ENCODE measurements around the gene HSD17B8.

Gene HSD17B8

DNA sequence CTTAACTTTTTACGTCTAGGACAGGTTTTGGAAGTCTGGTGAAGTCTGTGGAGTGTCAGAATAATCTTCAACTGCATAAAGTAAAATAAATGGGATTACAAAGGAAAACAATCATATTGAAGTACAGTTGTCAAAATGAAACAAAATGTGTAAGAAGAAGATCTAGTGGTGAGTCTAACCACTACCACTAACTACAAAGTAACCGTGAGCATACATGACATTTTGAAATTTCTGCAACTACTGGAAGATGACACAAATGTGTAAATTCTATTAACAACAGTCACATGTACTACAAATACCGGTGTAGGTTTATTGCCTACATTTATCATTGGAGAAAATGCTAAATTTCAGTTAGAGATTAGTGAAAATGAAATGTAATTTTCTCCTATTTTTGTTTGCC is 37.5 kb downstream of the HSD17B8 start:
- no peak for DNase-seq (ENCODE audit: low read depth in 3 of 3)

DNA sequence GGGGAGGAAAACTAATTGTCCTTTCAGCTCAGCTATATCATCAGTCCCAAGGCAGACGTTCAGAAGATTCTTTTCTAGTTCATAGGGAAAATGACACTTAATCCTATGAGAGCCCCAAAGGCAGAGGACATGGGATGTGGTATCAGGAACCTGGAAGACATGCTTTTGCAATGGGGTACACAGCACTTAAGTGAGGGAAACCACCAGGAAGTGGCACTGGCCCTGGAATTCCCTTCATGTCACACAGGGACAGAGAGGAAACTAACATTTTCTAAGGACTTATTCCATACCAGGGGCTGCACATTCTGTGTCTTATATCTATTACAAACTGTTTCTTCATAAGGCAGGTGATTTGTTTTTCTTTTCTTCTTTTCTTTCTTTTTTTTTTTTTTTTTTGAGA is 39.0 kb downstream of the HSD17B8 start:
- DNase-seq (ENCODE audit: low read depth in 3 of 3), result no peak

DNA sequence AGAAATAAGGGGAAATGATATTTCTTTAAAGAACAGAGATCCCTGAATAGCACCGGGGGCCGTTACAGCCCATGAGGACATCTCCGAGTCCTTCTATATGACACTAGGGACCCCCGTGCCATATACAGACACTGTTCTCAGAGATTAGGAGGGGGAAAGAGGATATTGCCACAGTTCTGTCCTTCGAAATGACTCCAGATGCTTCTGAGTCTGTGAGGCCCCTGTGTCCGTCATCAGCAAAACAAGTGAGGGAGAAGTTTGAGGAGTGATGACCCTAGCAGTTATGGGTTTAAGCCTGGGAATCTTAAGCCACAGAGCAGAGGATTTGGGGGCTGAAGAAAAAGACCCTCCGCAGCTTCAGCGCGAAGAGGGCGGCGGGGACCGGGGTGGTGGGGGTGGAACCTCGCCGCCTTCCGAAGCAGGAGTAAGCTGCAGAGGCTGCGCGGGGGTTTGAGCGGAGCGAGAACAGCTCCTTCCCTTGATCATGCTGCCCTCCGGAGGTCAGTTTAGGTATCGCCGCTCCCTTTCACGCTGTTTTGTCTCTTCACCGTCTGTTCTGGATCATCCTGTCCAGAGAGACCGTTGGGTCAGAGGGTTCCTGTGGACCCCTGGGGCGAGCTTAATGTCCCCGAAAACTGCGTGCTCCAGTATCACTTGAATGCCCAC is 43.7 kb downstream of the HSD17B8 start:
- peak; percentile 83 to 93 (median 85) for DNase-seq (ENCODE audit: low read depth in 3 of 3)

DNA sequence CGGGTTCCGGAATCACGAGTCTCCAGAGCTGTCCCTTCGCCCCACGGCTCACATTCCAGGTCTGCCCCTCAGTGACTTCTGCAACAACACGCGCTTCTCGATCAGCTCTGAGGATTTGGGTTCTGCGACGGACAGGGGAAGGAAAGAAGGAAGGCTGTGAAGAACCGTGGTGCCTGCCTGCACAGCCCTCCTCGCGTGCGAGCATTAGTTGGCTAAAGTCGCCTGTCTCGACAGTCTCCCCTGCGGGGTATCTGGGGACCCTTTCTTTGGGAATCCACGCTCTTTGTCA is 44.1 kb downstream of the HSD17B8 start:
- no peak for DNase-seq (ENCODE audit: low read depth in 3 of 3)

DNA sequence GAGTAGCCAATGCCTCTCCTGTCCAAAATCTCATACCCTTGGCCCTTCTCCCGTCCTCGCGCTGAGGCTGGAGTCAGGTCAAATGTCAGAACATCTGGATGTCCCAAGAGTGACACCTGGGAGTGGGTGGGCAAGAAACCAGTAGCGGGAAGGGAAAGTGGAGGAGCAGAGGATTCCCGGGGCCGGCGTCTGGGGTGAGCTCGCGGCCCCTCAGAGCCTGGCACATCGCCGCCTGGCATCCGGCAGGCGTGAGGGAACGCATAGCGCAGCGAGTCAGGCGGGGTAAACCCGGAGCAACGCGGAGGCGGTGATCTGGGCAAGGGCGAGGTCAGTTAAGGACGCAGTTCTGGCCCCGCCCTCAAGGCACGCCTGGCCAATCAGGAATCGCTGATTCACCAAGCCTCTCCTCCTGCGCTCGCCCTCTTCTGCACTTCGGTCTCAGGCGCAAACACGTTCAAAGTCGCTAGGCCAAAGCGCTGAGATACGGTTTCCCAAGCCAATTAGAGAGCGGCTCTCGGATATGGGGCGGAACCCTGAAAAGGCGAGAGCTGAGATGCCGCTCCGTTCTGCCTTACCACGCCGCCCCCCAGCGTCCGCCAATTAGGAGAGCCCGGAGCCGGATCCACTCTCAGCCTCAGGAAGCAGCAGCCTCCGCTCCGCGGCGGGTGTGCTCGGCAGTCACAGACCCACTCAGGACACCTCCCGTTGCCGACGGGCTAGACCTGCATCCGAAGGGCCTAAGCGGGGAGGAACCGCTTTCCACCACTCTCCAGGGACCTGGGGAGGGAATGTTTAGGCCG is 44.7 kb downstream of the HSD17B8 start:
- peak; percentile 88 to 97 (median 92) for DNase-seq (ENCODE audit: low read depth in 3 of 3)

DNA sequence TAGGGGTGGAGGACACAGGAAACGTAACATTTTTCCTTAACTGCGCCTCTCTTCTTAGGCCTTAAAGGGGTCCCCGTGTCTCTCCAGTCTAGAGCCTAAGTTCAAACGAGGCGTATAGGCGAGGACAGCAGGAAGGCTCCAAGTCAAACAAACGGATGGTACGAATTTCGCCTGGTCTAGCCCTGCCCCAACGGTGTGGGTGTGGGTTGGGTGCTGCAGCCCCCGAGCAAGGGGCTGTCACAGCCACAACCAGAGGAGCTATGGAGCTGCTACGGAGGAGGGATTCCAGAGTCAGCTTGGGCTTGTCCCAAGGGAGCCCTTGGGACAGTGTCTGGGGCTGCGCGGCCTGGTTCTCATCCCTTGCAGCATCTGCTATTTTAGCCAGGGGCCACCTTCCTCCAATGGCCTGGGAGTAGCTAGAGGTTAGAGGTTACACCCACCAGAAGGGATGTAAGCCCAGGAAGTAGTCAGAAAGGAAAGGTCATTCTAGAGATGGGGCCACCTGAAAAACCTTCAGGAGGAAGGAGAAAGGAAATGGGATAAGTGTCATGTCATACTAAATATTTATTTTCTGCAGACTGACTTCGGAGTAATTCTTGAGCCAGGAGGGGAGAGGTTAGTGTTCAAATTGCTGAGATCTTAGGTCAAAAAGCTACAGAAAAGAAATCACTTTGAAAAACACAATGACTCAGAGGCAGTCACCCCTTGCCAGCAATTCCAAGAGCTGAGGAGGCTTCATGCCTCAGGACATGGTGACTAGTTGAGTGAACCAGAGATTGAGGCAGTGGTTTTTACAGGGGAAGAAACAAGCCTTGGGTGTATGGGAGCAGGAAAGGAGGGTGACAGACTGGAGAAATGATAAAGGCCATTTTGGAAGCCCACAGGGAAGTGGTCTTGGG is 45.5 kb downstream of the HSD17B8 start:
- DNase-seq (ENCODE audit: low read depth in 3 of 3), result no peak

DNA sequence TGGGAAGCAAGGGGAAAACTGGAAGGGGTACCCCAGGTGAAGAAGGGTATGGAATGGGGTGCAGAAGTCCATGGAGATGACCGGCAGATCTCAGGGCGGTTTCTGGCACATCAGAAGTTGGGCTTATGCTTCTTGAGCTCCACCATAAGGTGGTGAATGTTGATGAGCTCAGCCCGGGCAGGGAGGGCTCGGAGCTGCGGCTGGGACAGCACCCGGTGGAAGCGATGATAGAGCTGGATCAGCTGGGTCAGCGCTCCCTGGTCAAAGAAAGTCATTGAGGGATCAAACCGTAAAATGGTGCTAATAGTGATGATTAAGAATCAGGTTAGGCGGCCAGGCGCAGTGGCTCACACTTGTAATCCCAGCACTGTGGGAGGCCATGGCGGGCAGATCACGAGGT is 46.3 kb downstream of the HSD17B8 start:
- DNase-seq (ENCODE audit: low read depth in 3 of 3), result no peak

DNA sequence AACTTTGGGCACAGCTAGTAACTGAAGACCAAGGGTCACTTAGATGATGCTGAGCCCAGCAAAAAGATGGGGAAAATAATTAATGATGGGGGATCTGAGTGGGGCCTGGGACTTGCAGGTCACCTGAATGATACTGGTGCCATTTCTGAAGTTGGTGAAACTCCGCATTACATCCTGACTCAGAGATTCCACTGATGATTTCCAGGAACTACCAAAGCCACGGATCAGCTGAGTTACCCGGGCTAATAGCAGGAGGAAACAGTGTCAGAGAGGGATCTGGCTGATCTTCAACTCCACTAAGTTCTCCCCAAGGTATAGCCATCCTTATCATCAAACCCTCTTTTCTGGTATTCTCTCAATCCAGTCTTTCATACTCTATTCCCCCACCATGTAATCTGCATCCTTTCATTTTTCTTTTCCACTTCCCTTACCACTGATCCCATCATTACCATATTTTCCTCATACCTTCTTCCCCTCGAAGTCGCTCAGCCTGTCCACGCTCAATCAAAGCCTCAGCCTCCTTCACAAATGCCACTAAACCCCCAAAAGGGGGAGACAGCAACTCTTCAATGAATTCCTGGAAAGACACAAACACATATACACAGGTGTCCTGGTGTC is 47.0 kb downstream of the HSD17B8 start:
- DNase-seq (ENCODE audit: low read depth in 3 of 3), result no peak

DNA sequence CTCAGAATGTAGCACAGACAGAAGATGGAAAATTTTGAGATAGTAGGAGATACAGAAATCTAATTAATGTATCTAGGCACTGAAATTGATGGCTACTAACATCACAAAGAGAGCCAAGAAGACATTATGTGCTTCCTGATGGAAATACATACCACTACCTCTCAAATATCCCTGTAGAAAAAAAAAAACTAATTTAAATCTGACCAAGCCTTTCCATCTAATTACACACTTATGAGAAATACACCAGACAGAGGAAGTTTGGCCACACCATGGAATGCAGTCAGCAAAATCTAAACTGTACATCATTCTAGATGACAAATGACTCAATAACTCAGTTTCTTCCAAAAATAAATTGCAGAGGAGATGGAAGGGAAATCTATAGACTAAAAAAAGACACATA is 48.3 kb downstream of the HSD17B8 start:
- no peak for DNase-seq (ENCODE audit: low read depth in 3 of 3)

DNA sequence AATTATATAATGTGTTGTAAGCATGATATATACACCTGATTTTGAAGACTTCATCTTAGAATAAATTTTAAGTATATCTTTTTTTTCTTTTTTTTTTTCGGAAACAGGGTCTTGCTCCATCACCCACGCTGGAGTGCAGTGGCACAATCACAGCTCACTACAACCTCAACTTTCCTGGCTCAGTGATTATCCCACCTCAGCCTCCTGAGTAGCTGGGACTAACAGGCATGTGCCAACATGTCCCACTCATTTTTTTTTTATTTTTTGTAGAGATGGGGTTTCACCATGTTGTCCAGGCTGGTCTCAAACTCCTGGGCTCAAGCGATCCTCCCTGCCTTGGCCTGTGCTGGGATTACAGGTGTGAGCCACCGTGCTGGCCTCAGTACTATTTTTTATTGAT is 50.1 kb downstream of the HSD17B8 start:
- no peak for DNase-seq (ENCODE audit: low read depth in 3 of 3)

Measured in stimulated activated CD4-positive, alpha-beta T cell treated with anti-CD3 and anti-CD28 coated beads, TNF-alpha, amount 100 ng/mL, for 24 hours (primary cell).